ENCODE data around the gene CAMTA2. TPM values are rescaled to one million over a fixed set of nuclear protein-coding genes. Genes with fewer than 3 reads are reported as not detected.

The CAMTA2 gene
- total RNA-seq, 1 donor from 2014 or later, result 43.1 TPM

DNA sequence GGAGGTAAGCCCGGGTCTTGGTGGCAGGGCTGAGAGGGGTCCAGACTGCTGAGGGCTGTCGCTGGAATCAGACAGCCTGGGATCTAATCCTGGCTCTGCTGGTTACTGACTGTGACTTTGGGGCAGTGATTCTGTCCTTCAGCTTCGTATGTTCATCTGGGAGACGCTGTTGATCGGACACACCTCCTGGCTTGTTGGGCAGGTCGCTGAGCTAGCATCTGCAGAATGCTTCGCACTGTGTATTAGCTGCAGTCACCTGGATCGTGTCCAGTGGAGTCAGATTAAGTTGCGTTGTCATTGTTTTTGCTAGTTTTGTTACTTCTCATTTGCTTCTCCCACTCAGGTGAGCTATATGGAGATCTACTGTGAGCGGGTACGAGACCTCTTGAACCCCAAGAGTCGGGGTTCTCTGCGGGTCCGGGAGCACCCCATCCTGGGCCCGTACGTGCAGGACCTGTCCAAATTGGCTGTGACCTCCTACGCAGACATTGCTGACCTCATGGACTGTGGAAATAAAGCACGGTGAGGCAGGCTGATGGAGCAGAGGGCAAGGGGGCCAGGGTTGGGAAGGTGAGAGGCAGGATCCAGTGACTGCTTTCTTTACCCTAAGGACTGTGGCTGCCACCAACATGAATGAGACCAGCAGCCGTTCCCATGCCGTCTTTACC, 14.8 kb upstream of the CAMTA2 start:
- H3K9me3 Mint-ChIP-seq (ENCODE audit: unreplicated experiment), result no peaks in the 10 kb centered on the region
- TF ChIP-seq, protein P1, sequence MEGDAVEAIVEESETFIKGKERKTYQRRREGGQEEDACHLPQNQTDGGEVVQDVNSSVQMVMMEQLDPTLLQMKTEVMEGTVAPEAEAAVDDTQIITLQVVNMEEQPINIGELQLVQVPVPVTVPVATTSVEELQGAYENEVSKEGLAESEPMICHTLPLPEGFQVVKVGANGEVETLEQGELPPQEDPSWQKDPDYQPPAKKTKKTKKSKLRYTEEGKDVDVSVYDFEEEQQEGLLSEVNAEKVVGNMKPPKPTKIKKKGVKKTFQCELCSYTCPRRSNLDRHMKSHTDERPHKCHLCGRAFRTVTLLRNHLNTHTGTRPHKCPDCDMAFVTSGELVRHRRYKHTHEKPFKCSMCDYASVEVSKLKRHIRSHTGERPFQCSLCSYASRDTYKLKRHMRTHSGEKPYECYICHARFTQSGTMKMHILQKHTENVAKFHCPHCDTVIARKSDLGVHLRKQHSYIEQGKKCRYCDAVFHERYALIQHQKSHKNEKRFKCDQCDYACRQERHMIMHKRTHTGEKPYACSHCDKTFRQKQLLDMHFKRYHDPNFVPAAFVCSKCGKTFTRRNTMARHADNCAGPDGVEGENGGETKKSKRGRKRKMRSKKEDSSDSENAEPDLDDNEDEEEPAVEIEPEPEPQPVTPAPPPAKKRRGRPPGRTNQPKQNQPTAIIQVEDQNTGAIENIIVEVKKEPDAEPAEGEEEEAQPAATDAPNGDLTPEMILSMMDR (IDR thresholded peaks at IDR 0.05; ENCODE audit: insufficient read depth, low read depth, low read length), result no peak
- no peak for TF ChIP-seq EZH2 (IDR thresholded peaks at IDR 0.05; ENCODE audit: insufficient read depth, low read length)
- H3K4me2 ChIP-seq (ENCODE audit: low read length), result no peak overlapping the region
- FAIRE-seq (no peak), DNase-seq (ENCODE audit: low read depth) (no peak)
- no peak overlapping the region for H2AFZ ChIP-seq (ENCODE audit: low read depth, low read length)
- no peak overlapping the region for H3K4me3 ChIP-seq (ENCODE audit: insufficient read depth, low read depth, low read length)
- peaks cover 40% of the 10 kb centered on the region for H3K36me3 Mint-ChIP-seq (ENCODE audit: low read depth, unreplicated experiment)
- no peaks in the 10 kb centered on the region for H3K27me3 ChIP-seq (ENCODE audit: insufficient read depth, low read length)
- H3K79me2 ChIP-seq (ENCODE audit: insufficient read depth, low read length), result peaks cover 35% of the 10 kb centered on the region
- H3K36me3 ChIP-seq (ENCODE audit: insufficient read depth, low read length), result peaks cover 33% of the 10 kb centered on the region
- H3K27me3 Mint-ChIP-seq (ENCODE audit: low read depth, unreplicated experiment), result no peaks in the 10 kb centered on the region
- H3K4me3 Mint-ChIP-seq (ENCODE audit: unreplicated experiment), result no peak overlapping the region
- peaks cover 10% of the 10 kb centered on the region for H3K4me1 Mint-ChIP-seq (ENCODE audit: low read depth, unreplicated experiment)
- H3K4me1 ChIP-seq (ENCODE audit: insufficient read depth, low read length), result peaks cover 19% of the 10 kb centered on the region
- no peak overlapping the region for H3K27ac Mint-ChIP-seq (ENCODE audit: unreplicated experiment)
- H3K27ac ChIP-seq (ENCODE audit: low read depth, low read length), result no peak overlapping the region
- H3K9ac ChIP-seq (ENCODE audit: low read length), result no peak overlapping the region
- peaks cover 56% of the 10 kb centered on the region for H4K20me1 ChIP-seq (ENCODE audit: insufficient read depth, low read length)
- no peaks in the 10 kb centered on the region for H3K9me3 ChIP-seq (ENCODE audit: insufficient read depth, low read depth, low read length)

DNA sequence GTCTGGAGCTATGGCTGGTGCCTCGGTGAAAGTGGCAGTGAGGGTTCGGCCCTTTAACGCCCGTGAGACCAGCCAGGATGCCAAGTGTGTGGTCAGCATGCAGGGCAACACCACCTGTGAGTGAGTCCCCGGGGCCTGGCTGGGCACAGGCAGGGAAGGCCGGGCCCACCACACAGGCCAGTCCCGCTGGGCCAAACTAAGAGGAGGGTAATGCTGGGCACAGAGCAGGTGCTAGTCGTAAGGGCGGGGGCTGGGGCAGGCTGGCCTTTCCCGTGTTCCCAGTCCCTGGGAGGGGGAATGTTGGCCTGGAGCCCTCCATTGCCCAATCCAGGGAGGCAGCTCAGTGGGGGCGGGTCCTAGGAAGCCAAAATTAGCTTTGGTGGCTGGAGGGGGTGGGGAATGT, 12.8 kb upstream of the CAMTA2 start:
- Histone ChIP-seq H2AFZ (ENCODE audit: low read depth, low read length) (no peak overlapping the region), H3K27ac (ENCODE audit: low read depth, low read length) (no peak overlapping the region), H3K27me3 (ENCODE audit: insufficient read depth, low read length) (no peaks in the 10 kb centered on the region), H3K4me1 (ENCODE audit: insufficient read depth, low read length) (peaks cover 24% of the 10 kb centered on the region), H3K4me3 (ENCODE audit: insufficient read depth, low read depth, low read length) (no peak overlapping the region), H3K4me2 (ENCODE audit: low read length) (peak overlapping the region; percentile 99), H3K79me2 (ENCODE audit: insufficient read depth, low read length) (peaks cover 35% of the 10 kb centered on the region), H3K36me3 (ENCODE audit: insufficient read depth, low read length) (peaks cover 29% of the 10 kb centered on the region), H4K20me1 (ENCODE audit: insufficient read depth, low read length) (peaks cover 56% of the 10 kb centered on the region), H3K9me3 (ENCODE audit: insufficient read depth, low read depth, low read length) (no peaks in the 10 kb centered on the region), H3K9ac (ENCODE audit: low read length) (no peak overlapping the region)
- TF ChIP-seq, protein P1 (IDR thresholded peaks at IDR 0.05; ENCODE audit: insufficient read depth, low read depth, low read length), result no peak
- no peak for TF ChIP-seq EZH2 (IDR thresholded peaks at IDR 0.05; ENCODE audit: insufficient read depth, low read length)
- Mint-ChIP-seq H3K27ac (ENCODE audit: unreplicated experiment) (peak overlapping the region; percentile 34), H3K4me3 (ENCODE audit: unreplicated experiment) (no peak overlapping the region), H3K27me3 (ENCODE audit: low read depth, unreplicated experiment) (peaks cover 2% of the 10 kb centered on the region), H3K4me1 (ENCODE audit: low read depth, unreplicated experiment) (peaks cover 10% of the 10 kb centered on the region), H3K9me3 (ENCODE audit: unreplicated experiment) (peaks cover 2% of the 10 kb centered on the region), H3K36me3 (ENCODE audit: low read depth, unreplicated experiment) (peaks cover 30% of the 10 kb centered on the region)
- FAIRE-seq (no peak), DNase-seq (ENCODE audit: low read depth) (no peak)

DNA sequence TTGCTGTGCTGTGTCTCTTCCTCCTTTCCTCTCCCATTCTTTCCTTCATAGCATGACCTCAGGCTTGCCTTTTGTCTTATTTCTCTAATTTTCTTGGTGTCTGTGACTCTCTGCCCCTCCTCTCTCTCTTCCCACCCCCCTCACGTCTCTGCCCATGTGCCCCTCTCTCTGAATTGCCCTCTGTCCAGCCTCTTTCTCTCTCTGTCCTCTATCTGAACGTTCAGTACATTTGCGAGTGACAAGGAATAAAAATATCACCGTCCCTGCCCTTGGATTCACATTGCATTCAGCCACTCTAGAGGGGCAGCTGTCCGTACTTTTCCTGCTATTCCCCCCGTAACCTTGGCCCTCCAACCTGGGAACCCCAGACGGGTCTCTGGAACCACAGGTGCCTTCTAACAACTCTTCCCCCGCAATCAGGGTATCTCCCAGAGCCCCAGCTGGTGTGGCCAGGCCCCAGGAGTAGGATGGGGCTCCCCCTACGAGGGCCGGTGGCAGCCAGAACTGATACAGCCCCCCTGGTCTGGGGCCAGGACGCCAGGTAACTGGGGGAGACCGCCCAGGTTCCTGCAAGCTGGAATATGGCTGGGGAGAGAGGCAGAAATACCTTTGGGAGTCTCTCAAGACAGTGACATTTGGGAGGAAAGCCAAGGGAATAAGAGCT, 12.1 kb upstream of the CAMTA2 start:
- H3K4me2 ChIP-seq (ENCODE audit: low read length), result peak overlapping the region; percentile 99
- H4K20me1 ChIP-seq (ENCODE audit: insufficient read depth, low read length), result peaks cover 56% of the 10 kb centered on the region
- H2AFZ ChIP-seq (ENCODE audit: low read depth, low read length), result no peak overlapping the region
- TF ChIP-seq EZH2 (IDR thresholded peaks at IDR 0.05; ENCODE audit: insufficient read depth, low read length), result no peak
- TF ChIP-seq, protein P1 (IDR thresholded peaks at IDR 0.05; ENCODE audit: insufficient read depth, low read depth, low read length), result no peak
- peaks cover 10% of the 10 kb centered on the region for H3K4me1 Mint-ChIP-seq (ENCODE audit: low read depth, unreplicated experiment)
- peak overlapping the region; percentile 85 for H3K9ac ChIP-seq (ENCODE audit: low read length)
- H3K4me3 Mint-ChIP-seq (ENCODE audit: unreplicated experiment), result peak overlapping the region; percentile 91
- peak overlapping the region; percentile 69 for H3K4me3 ChIP-seq (ENCODE audit: insufficient read depth, low read depth, low read length)
- no peak overlapping the region for H3K27ac ChIP-seq (ENCODE audit: low read depth, low read length)
- H3K9me3 Mint-ChIP-seq (ENCODE audit: unreplicated experiment), result peaks cover 2% of the 10 kb centered on the region
- DNase-seq (ENCODE audit: low read depth) (no peak), FAIRE-seq (no peak)
- peaks cover 23% of the 10 kb centered on the region for H3K36me3 ChIP-seq (ENCODE audit: insufficient read depth, low read length)
- H3K36me3 Mint-ChIP-seq (ENCODE audit: low read depth, unreplicated experiment), result peaks cover 23% of the 10 kb centered on the region
- H3K9me3 ChIP-seq (ENCODE audit: insufficient read depth, low read depth, low read length), result no peaks in the 10 kb centered on the region
- peak overlapping the region; percentile 63 for H3K27ac Mint-ChIP-seq (ENCODE audit: unreplicated experiment)
- H3K79me2 ChIP-seq (ENCODE audit: insufficient read depth, low read length), result peaks cover 35% of the 10 kb centered on the region
- peaks cover 24% of the 10 kb centered on the region for H3K4me1 ChIP-seq (ENCODE audit: insufficient read depth, low read length)
- peaks cover 2% of the 10 kb centered on the region for H3K27me3 Mint-ChIP-seq (ENCODE audit: low read depth, unreplicated experiment)
- H3K27me3 ChIP-seq (ENCODE audit: insufficient read depth, low read length), result no peaks in the 10 kb centered on the region
